NB4 (cell line): Measurements from ENCODE around the gene TSTD2.

Experiments
- CTCF ChIP-seq: IDR thresholded peaks from one replicate; pipeline ENCODE4 v1.5.1; 2012; ENCODE audit warnings: low read depth, low read length
- MYC ChIP-seq: IDR thresholded peaks from 2 replicates; pipeline ENCODE4 v1.6.1; 2011; ENCODE audit warnings: low read depth, low read length
- POLR2A ChIP-seq: IDR thresholded peaks from 2 replicates; pipeline ENCODE4 v1.6.1; 2011; ENCODE audit warnings: mild to moderate bottlenecking; ENCODE audit not compliant: insufficient read length; ENCODE audit errors: extremely low read depth

GRCh38 chr9:97565262-97565661 lies 67.9 kb downstream of the TSTD2 start:
- TF ChIP-seq CTCF (no peak), POLR2A (no peak), MYC (no peak)
